CMK (cell line): Measurements from ENCODE around the gene IRAK2.

Experiments
- DNase-seq: peaks from one replicate; pipeline ENCODE4 v3.0.0-alpha.2; 2010; ENCODE audit warnings: low read depth

IRAK2 gene

GRCh38 chr3:10223676-10224639 is 59.2 kb downstream of the IRAK2 start:
- no peak for DNase-seq

DNA sequence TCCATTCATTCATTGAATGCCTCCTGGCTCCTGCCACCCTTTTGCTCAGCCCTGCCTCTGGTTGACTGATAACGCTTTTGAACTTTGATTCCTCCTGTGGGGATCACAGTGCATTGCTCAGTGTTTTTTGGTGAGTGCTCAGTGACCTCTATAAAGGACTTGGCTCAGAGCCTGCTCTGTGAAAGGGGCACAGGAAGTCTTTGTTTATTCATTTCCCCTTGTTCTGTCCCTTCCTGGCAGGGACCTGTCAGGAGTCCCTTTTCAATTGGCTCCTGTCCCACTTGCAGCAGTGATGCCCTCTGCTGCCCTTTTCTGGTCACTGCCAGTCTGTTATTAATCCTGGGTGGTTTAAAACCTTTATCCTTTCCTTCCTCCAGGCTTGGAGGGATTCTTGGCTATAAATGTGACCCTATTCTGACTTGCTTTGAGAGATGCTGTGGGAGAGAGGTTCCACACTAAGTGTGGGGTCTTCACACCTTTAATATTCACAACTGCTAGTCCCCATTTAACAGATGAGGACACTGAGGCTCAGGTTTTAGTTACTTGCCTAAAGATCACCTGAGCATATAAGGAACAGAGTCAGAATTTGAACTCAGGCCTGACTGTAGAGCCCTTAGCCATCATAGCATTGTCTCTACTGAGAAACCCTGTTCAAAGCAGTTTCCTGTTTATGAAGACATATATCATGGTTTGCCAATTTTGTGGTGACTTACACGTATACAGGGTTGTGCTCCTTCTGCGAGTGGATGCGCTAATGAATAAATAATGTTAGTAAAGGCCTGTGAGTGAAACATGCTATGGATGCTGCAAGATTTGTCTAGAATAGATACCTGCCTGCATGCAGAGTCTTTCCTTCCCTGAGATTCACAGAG is 60.3 kb downstream of the IRAK2 start:
- DNase-seq: no peak

- no peak for DNase-seq
These were observed 61.6 kb downstream of the IRAK2 start for GRCh38 chr3:10226293-10226692.

DNA sequence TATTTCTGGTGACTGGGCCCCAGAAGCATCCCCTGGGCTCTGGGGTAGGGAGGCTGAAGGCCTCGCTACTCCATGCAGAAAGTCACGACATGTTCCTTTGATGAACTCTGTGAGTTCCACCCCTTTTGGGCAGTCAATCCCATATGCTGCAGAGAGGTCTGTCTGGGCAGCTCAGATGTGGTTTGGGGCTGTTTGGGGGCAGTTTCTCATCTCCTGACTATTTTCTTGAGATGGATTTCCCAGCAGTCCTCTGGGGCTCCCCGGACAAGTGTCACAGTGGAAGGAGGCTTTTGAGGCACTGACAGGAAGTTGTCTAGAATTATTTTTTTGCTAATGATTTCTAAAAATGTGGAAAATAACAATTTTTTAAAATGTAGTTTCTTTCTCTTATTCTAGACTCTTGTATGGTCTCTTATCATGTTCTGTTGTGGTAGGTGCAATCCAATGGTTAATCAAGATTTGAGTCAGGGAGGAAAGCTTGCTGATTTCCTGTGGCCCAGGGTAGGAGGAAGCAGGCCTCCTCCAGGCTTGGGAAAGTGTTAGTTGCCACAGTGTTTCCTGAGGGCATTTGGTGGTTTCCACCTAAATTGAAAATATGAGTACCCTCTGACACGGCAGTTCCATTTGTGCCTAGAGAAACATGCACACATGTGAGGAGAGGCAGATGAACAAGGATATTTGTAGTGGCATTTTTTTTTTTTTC is 63.7 kb downstream of the IRAK2 start:
- DNase-seq: no peak

- DNase-seq: no peak
These were observed 64.9 kb downstream of the IRAK2 start for GRCh38 chr3:10229576-10229975.

- DNase-seq: no peak
These were observed 67.4 kb downstream of the IRAK2 start for GRCh38 chr3:10232137-10232536.

DNA sequence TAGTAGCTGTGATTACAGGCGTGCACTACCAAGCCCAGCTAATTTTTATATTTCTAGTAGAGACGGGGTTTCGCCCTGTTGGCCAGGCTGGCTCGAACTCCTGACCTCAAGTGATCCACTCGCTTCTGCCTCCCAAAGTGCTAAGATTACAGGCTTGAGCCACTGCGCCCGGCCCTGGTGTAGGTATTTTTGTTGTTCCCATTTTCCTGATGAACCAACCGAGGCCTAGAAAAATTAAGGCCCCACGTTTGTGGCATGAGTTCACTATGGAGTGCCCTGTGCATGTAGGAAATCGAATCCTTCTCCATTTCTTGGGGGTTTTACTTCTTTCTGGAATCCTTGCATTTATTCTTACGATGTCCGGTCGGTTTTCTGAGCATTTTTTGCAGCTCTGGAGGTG is 69.3 kb downstream of the IRAK2 start:
- DNase-seq: no peak

DNA sequence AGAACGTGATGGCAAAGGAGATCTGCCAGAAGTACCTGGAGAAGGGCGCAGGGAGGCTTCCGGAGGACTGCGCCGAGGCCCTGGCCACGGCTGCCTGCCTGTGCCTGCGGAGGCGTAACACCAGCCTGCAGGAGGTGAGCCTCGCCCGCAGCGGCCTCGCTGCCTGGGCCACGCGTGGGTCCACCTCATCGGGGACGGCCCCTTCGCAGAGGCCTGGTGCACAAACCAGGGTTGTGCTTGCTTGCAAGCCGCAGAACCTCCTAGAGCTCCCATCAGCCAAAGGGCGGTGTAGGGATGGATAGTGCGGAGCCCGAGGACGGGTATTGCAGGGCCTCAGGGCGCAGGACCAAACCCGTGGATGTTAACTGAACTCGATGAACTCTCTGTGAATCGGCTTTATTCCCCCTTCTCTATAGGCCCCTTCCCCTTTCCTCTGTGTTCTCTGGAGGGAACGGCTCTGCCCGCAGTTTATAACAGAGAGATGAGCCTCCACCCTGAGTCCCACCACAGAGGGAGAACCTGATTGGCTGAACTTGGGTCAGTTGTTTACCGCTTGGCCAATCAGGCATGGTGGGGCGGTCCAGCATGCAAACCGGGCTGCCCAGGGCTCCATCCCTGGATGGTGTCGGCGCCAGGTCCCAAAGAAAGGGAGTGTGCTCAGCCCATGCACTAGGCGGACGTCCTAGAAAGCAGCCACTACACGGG is 70.0 kb downstream of the IRAK2 start:
- no peak for DNase-seq

- DNase-seq: no peak
These were observed 70.8 kb downstream of the IRAK2 start for GRCh38 chr3:10235551-10235950.

GRCh38 chr3:10238345-10239183 is 73.8 kb downstream of the IRAK2 start:
- DNase-seq: no peak

- DNase-seq: no peak
These were observed 76.1 kb downstream of the IRAK2 start for GRCh38 chr3:10240799-10241198.

DNA sequence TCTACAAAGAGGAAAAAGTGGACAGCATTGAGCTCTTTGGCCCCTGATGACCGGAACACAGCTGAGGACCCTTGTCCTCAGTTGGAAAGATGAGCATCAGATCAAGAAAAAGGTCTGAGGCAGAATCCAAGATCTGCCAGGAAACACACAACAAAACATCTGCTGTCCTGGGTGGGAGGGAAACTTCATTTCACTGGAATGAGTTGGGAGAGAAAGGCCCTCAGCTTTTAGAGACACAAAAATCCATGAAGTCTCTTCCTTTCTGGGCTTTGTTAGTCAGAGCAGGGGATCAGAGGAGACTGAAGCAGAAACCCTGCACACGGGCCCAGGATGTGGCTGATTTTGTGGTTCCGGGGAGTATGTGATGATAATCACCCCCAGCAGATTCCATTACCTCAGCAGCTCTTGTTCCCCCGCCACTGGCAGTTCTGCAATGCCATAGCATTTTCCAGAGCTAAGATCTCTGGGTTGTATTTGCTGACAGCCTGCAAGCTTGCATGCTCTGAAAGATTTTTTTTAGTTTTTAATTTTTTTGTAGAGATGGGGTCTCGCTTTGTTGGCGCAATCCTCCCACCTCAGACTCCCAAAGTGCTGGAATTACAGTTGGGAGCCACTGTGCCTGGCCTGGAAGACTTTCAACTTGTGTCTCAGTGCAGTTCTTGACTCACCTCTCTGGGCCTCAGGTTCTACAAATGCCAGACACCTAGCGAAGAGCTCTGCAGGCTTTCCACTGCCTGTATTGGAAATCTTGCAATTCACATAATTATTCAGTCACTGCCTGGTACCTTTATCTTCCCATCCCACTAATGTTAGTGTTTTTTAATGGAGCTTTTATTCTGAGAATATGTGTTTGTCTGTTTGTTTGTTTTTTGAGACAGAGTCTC is 77.7 kb downstream of the IRAK2 start:
- no peak for DNase-seq

DNA sequence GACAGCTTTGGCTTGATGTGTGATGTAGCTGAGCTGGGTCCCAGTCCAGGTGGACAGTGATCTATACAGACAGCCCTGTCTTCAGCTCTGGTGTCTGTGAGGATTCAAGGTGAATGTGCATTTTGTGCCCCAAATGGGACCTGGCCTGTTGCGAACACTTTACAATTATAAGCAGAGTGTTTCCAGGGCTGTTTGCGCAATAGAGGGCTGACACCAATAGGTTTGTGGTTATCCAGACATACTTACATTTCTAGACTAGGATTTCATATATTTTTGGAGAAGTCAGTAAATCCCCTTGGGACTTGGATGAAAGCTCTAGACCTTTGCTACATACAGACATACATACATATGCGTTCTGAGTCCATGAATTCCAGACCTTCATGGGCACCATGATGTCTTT is 79.3 kb downstream of the IRAK2 start:
- no peak for DNase-seq

- no peak for DNase-seq
These were observed 80.5 kb downstream of the IRAK2 start for GRCh38 chr3:10245081-10245712.

- no peak for DNase-seq
These were observed 83.0 kb downstream of the IRAK2 start for GRCh38 chr3:10247679-10248183.

- DNase-seq: peak; percentile 87
These were observed 83.7 kb downstream of the IRAK2 start, which contains the start of gene TATDN2 for GRCh38 chr3:10248184-10248983. TSS of gene TATDN2 (plus strand) at chr3:10248459. CDS start at chr3:10249201, 742 bp downstream.

DNA sequence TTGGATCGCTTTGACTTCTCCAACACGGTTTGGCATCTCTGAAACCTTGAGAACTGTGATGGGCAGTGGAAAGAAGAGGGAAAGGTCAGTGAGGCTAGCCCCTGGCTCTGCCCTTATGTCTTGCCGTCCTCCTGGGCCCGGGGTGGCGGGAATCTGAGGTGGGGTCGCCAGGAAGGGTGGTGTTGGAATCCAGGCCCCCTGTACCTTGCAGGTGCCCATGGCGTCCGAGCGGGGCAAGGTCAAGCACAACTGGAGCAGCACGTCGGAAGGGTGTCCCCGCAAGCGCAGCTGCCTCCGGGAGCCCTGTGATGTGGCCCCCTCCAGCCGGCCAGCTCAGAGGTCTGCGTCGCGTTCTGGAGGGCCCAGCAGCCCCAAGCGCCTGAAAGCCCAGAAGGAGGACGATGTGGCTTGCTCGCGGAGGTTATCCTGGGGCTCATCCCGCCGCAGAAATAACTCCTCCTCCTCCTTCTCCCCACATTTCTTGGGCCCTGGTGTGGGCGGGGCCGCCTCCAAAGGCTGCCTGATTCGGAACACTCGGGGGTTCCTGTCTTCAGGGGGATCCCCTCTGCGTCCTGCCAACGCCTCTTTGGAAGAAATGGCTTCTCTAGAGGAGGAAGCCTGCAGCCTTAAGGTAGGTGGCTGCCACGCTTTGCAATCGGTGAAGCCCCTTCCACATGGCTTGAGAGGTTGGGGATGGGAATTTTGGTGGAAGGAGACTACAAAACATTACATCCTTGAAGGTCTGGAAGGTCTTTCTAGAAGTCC is 84.4 kb downstream of the IRAK2 start:
- DNase-seq: no peak
